Cortex of kidney (tissue), 1 donor: Measurements from ENCODE around the gene PHACTR4.
"Not testable (repeated sequence)": the region's sequence is repeated elsewhere in the genome, so short reads cannot be mapped to it uniquely, and the experiment has no call there.

ENCODE experiments used
- DNase-seq: peaks from one replicate; lab custom pipeline; 2025; lab: John Stamatoyannopoulos, UW

PHACTR4 gene

GRCh38 chr1:28503117-28503516 lies 133.6 kb downstream of the PHACTR4 start:
- DNase-seq, result no peak

GRCh38 chr1:28505406-28506187 lies 136.1 kb downstream of the PHACTR4 start, which contains the start of gene RCC1:
Gene RCC1 (plus strand): TSS chr1:28506043. CDS start chr1:28529867, 23,824 bp downstream.
- DNase-seq, result no peak

GRCh38 chr1:28506907-28507246 lies 137.3 kb downstream of the PHACTR4 start:
- DNase-seq, result no peak

- no peak for DNase-seq
Observed at GRCh38 chr1:28507247-28507645, 137.7 kb downstream of the PHACTR4 start.

- DNase-seq, result no peak
Observed at GRCh38 chr1:28507646-28508434, 138.3 kb downstream of the PHACTR4 start.

- DNase-seq, result no peak
Observed at GRCh38 chr1:28508435-28508754, 138.9 kb downstream of the PHACTR4 start.

GRCh38 chr1:28509705-28510272 lies 140.2 kb downstream of the PHACTR4 start:
- no peak for DNase-seq

GRCh38 chr1:28510273-28510969 lies 140.9 kb downstream of the PHACTR4 start:
- DNase-seq, result no peak

- no peak for DNase-seq
Observed at GRCh38 chr1:28510970-28511440, 141.5 kb downstream of the PHACTR4 start.

- DNase-seq, result no peak
Observed at GRCh38 chr1:28512058-28512611, 142.6 kb downstream of the PHACTR4 start.

- not testable (repeated sequence) for DNase-seq
Observed at GRCh38 chr1:28514445-28514933, 144.9 kb downstream of the PHACTR4 start.

- DNase-seq, result no peak
Observed at GRCh38 chr1:28516518-28516956, 147.0 kb downstream of the PHACTR4 start.

GRCh38 chr1:28517649-28517999 lies 148.1 kb downstream of the PHACTR4 start:
- no peak for DNase-seq

GRCh38 chr1:28518000-28518744 lies 148.6 kb downstream of the PHACTR4 start:
- no peak for DNase-seq

- DNase-seq, result no peak
Observed at GRCh38 chr1:28518745-28519341, 149.3 kb downstream of the PHACTR4 start.

GRCh38 chr1:28519946-28520725 lies 150.6 kb downstream of the PHACTR4 start:
- no peak for DNase-seq

- not testable (repeated sequence) for DNase-seq
Observed at GRCh38 chr1:28520796-28521195, 151.3 kb downstream of the PHACTR4 start.

- no peak for DNase-seq
Observed at GRCh38 chr1:28521502-28522164, 152.1 kb downstream of the PHACTR4 start.

GRCh38 chr1:28522537-28522936 lies 153.0 kb downstream of the PHACTR4 start:
- DNase-seq, result not testable (repeated sequence)
